ENCODE results near the gene RENBP.

Gene RENBP

DNA sequence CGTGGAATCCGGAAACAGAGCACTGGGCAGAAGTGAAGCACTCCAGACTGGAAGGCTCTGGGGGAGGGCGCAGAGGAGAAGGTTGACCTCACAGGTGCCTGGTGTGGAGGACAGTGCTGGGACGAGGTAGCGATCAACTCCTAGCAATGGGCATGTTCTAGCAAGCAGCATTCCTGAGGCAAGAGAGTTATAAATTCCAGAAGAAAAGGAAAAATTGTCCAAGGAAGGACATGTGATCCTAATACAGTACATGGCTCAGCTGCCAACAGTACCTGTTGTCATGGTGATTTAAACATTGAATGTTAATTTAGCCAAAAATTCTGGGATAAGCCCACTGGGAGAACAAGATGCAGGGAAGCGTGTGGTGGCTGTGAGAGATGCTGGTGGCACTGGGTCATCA lies 26.6 kb downstream of the RENBP start:
- intact Hi-C loops (cut with micrococcal nuclease) = no loop called here
- H3K27me3 Mint-ChIP-seq = no peaks in the 10 kb centered on the region

DNA sequence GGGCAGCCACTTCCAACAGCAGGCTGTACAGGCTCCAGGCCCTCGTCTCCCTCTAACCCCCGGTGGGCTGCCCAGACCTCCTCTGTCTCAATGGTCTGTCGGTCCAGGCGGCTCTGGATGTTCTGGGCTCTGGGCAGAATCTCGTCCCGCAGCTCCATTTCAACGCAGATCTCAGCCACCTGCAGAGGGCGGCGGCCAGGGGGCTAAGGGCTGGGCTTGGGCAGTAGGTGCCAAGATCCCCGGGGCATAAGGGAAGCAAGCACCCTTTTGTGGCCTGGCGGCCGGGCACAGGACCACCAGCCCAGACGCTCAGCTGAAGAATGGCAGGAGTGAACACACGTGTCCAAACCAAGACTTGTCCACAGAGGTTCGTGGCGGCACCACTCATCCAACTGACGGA lies 30.7 kb downstream of the RENBP start:
- H3K36me3 Mint-ChIP-seq (ENCODE audit: low read depth) = peaks cover 93% of the 10 kb centered on the region
- H3K9me3 Mint-ChIP-seq = no peaks in the 10 kb centered on the region
- no peak overlapping the region for H3K27ac Mint-ChIP-seq
- H3K4me3 Mint-ChIP-seq = no peak overlapping the region
- no peaks in the 10 kb centered on the region for H3K27me3 Mint-ChIP-seq
- H3K4me1 Mint-ChIP-seq (ENCODE audit: low read depth) = peaks cover 4% of the 10 kb centered on the region
- intact Hi-C loops (cut with micrococcal nuclease) = no loop called here

More for the DNA sequence above, 26.6 kb downstream of the RENBP start:
- Mint-ChIP-seq H3K4me1 (ENCODE audit: low read depth) (peaks cover 11% of the 10 kb centered on the region), H3K4me3 (no peak overlapping the region), H3K36me3 (ENCODE audit: low read depth) (peaks cover 96% of the 10 kb centered on the region), H3K27ac (no peak overlapping the region), H3K9me3 (no peaks in the 10 kb centered on the region)

DNA sequence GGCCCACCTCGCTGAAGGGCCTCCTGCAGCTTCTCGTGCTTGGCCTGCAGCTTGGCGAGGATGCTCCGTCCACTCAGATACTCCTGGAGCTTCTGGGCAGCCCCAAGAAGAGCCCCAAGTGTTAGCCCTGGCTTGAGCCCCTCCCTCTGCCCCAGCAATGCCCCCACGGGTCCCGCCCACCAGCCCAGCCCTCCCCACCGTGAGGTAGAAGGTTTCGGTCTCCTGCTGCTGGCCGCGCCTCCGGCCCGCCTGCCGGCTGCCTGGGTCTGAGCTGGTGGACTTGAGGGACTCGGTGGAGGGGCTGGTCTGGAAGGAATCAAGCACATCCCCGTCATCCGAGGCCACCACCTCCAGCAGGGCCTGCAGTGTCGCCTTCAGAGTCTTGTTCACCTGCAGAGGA lies 31.2 kb downstream of the RENBP start:
- Mint-ChIP-seq H3K27me3 (no peaks in the 10 kb centered on the region), H3K36me3 (ENCODE audit: low read depth) (peaks cover 93% of the 10 kb centered on the region), H3K4me3 (no peak overlapping the region), H3K27ac (no peak overlapping the region), H3K4me1 (ENCODE audit: low read depth) (peaks cover 9% of the 10 kb centered on the region), H3K9me3 (no peaks in the 10 kb centered on the region)
- intact Hi-C loops (cut with micrococcal nuclease) = no loop called here

GRCh38 chrX:153911798-153912197 lies 32.6 kb downstream of the RENBP start:
- H3K27ac Mint-ChIP-seq = peak overlapping the region; percentile 58
- no peak overlapping the region for H3K4me3 Mint-ChIP-seq
- H3K9me3 Mint-ChIP-seq = no peaks in the 10 kb centered on the region
- H3K4me1 Mint-ChIP-seq (ENCODE audit: low read depth) = peaks cover 13% of the 10 kb centered on the region
- intact Hi-C loops (cut with micrococcal nuclease) = no loop called here
- H3K36me3 Mint-ChIP-seq (ENCODE audit: low read depth) = peaks cover 96% of the 10 kb centered on the region
- H3K27me3 Mint-ChIP-seq = no peaks in the 10 kb centered on the region

GRCh38 chrX:153910446-153910845 lies 34.0 kb downstream of the RENBP start:
- Mint-ChIP-seq H3K27me3 (no peaks in the 10 kb centered on the region), H3K36me3 (ENCODE audit: low read depth) (peaks cover 88% of the 10 kb centered on the region), H3K9me3 (no peaks in the 10 kb centered on the region), H3K4me1 (ENCODE audit: low read depth) (peaks cover 27% of the 10 kb centered on the region), H3K27ac (no peak overlapping the region), H3K4me3 (no peak overlapping the region)
- intact Hi-C loops (cut with micrococcal nuclease) = no loop called here

DNA sequence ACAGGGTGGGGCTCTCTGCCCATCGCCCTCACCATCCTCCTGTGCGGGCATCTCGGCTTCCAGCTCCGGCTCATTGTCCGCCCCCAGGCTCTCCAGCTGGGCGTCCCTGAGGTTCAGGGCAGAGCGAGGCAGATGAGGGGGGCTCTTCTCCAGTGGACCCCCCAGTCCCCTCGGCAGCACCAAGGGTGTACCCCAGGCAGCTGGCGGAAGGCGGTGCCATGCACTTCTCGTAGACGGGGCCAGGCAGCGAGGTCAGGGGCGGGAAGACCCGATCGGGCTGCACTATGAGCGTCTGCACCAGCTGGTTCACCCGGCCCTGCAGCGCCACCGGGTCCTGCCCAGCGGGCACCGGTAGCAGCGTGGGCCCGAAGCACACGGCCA lies 34.5 kb downstream of the RENBP start:
- H3K9me3 Mint-ChIP-seq = no peaks in the 10 kb centered on the region
- H3K27ac Mint-ChIP-seq = no peak overlapping the region
- H3K27me3 Mint-ChIP-seq = no peaks in the 10 kb centered on the region
- no peak overlapping the region for H3K4me3 Mint-ChIP-seq
- intact Hi-C loops (cut with micrococcal nuclease) = no loop called here
- peaks cover 32% of the 10 kb centered on the region for H3K4me1 Mint-ChIP-seq (ENCODE audit: low read depth)
- peaks cover 83% of the 10 kb centered on the region for H3K36me3 Mint-ChIP-seq (ENCODE audit: low read depth)

GRCh38 chrX:153909024-153909979 lies 35.1 kb downstream of the RENBP start:
- no peaks in the 10 kb centered on the region for H3K27me3 Mint-ChIP-seq
- H3K4me3 Mint-ChIP-seq = no peak overlapping the region
- intact Hi-C loops (cut with micrococcal nuclease) = no loop called here
- H3K9me3 Mint-ChIP-seq = no peaks in the 10 kb centered on the region
- peaks cover 37% of the 10 kb centered on the region for H3K4me1 Mint-ChIP-seq (ENCODE audit: low read depth)
- H3K36me3 Mint-ChIP-seq (ENCODE audit: low read depth) = peaks cover 77% of the 10 kb centered on the region
- H3K27ac Mint-ChIP-seq = no peak overlapping the region

DNA sequence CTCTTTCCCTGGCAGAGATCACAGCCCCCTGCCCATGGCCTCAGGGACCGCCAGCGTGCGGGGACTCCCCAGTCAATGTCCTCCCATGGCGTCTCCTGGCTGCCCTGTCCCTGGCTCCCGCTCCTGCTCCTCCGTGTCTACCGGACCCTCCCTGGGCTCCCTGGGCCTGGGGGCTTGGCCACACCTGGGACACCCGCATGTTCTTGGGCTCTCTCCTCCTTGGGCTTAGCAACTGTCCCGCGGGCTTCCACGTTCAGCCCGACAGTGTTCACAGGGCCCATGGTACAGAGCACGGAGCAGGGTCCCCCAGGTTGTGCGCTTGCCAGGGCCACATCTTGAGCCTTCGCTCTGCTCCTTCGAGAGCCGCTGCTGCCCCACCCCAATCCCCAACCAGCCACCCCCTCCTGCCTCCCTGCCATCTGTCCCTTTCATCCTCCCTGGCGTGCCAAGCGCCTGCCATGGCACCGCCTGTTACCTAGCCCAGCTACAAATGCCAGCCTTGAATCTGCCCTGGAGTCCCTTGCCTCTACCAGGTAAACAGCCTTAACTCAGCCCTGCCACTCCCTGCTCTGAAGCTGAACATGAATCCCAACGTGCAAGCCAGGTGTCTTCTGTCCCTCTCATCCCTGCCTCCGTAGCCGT lies 36.1 kb downstream of the RENBP start:
- no peak overlapping the region for H3K4me3 Mint-ChIP-seq
- H3K27ac Mint-ChIP-seq = peak overlapping the region; percentile 25
- intact Hi-C loops (cut with micrococcal nuclease) = no loop called here
- peaks cover 47% of the 10 kb centered on the region for H3K4me1 Mint-ChIP-seq (ENCODE audit: low read depth)
- no peaks in the 10 kb centered on the region for H3K9me3 Mint-ChIP-seq
- no peaks in the 10 kb centered on the region for H3K27me3 Mint-ChIP-seq
- H3K36me3 Mint-ChIP-seq (ENCODE audit: low read depth) = peaks cover 67% of the 10 kb centered on the region

GRCh38 chrX:153907456-153907855 lies 37.0 kb downstream of the RENBP start:
- intact Hi-C loops (cut with micrococcal nuclease) = no loop called here
- H3K9me3 Mint-ChIP-seq = no peaks in the 10 kb centered on the region
- H3K27me3 Mint-ChIP-seq = no peaks in the 10 kb centered on the region
- peaks cover 58% of the 10 kb centered on the region for H3K36me3 Mint-ChIP-seq (ENCODE audit: low read depth)
- no peak overlapping the region for H3K27ac Mint-ChIP-seq
- no peak overlapping the region for H3K4me3 Mint-ChIP-seq
- peaks cover 55% of the 10 kb centered on the region for H3K4me1 Mint-ChIP-seq (ENCODE audit: low read depth)

DNA sequence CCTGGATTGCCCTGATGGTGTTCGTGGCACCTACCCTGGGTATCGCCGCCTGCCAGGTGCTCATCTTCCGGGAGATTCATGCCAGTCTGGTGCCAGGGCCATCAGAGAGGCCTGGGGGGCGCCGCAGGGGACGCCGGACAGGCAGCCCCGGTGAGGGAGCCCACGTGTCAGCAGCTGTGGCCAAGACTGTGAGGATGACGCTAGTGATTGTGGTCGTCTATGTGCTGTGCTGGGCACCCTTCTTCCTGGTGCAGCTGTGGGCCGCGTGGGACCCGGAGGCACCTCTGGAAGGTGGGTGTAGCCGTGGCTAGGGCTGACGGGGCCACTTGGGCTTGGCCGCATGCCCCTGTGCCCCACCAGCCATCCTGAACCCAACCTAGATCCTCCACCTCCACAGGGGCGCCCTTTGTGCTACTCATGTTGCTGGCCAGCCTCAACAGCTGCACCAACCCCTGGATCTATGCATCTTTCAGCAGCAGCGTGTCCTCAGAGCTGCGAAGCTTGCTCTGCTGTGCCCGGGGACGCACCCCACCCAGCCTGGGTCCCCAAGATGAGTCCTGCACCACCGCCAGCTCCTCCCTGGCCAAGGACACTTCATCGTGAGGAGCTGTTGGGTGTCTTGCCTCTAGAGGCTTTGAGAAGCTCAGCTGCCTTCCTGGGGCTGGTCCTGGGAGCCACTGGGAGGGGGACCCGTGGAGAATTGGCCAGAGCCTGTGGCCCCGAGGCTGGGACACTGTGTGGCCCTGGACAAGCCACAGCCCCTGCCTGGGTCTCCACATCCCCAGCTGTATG lies 38.1 kb downstream of the RENBP start:
- H3K27ac Mint-ChIP-seq = peak overlapping the region; percentile 92
- H3K4me1 Mint-ChIP-seq (ENCODE audit: low read depth) = peaks cover 67% of the 10 kb centered on the region
- no peak overlapping the region for H3K4me3 Mint-ChIP-seq
- H3K27me3 Mint-ChIP-seq = no peaks in the 10 kb centered on the region
- no peaks in the 10 kb centered on the region for H3K9me3 Mint-ChIP-seq
- peaks cover 47% of the 10 kb centered on the region for H3K36me3 Mint-ChIP-seq (ENCODE audit: low read depth)
- intact Hi-C loops (cut with micrococcal nuclease) = no loop called here

GRCh38 chrX:153905481-153906095 lies 38.9 kb downstream of the RENBP start:
- Mint-ChIP-seq H3K4me1 (ENCODE audit: low read depth) (peaks cover 74% of the 10 kb centered on the region), H3K4me3 (no peak overlapping the region), H3K27ac (peak overlapping the region; percentile 92), H3K9me3 (no peaks in the 10 kb centered on the region), H3K36me3 (ENCODE audit: low read depth) (peaks cover 43% of the 10 kb centered on the region), H3K27me3 (no peaks in the 10 kb centered on the region)
- intact Hi-C loops (cut with micrococcal nuclease) = no loop called here

- Mint-ChIP-seq H3K27ac (peak within 1 kb of the TSS; percentile 92), H3K9me3 (no peaks in the 10 kb centered on the region), H3K36me3 (ENCODE audit: low read depth) (peaks cover 30% of the 10 kb centered on the region), H3K4me1 (ENCODE audit: low read depth) (peaks cover 76% of the 10 kb centered on the region), H3K27me3 (no peaks in the 10 kb centered on the region), H3K4me3 (peak within 1 kb of the TSS; percentile 61)
- intact Hi-C loops (cut with micrococcal nuclease) = no loop called here
These were observed 40.2 kb downstream of the RENBP start, which contains the start of gene AVPR2 for GRCh38 chrX:153903991-153904957. Gene AVPR2, plus strand, starts transcription at chrX:153904673. Its CDS starts 473 bp downstream, at chrX:153905146.
